H9 (cell line): ENCODE results near the gene MRPS34. TPM values are rescaled to one million over a fixed set of nuclear protein-coding genes. Genes with fewer than 3 reads are reported as not detected.

Experiments
- DNase-seq: peaks from one replicate; pipeline ENCODE4 v3.0.0-alpha.2; 2017
- H2AFZ ChIP-seq: one replicate; pipeline ENCODE4 v1.6.1; 2013; ENCODE audit warnings: mild to moderate bottlenecking, low read length, control low read depth, moderate library complexity
- H2AK5ac ChIP-seq: 2 replicates; pipeline ENCODE4 v1.6.1; 2013; ENCODE audit warnings: low read length, control low read depth, mixed read lengths; ENCODE audit not compliant: insufficient read length
- H2BK120ac ChIP-seq: one replicate; pipeline ENCODE4 v1.6.1; 2013; ENCODE audit warnings: low read depth, mild to moderate bottlenecking, low read length, control low read depth, inconsistent platforms; ENCODE audit not compliant: poor library complexity, severe bottlenecking
- H2BK12ac ChIP-seq: 2 replicates; pipeline ENCODE4 v1.6.1; 2013; ENCODE audit warnings: low read length, control low read depth, mixed read lengths, low read depth; ENCODE audit not compliant: insufficient read length
- H2BK15ac ChIP-seq: 2 replicates; pipeline ENCODE4 v1.6.1; 2013; ENCODE audit warnings: low read depth, low read length, control low read depth
- H2BK20ac ChIP-seq: one replicate; pipeline ENCODE4 v1.6.1; 2013; ENCODE audit warnings: low read depth, mild to moderate bottlenecking, low read length, control low read depth, inconsistent platforms; ENCODE audit not compliant: poor library complexity, severe bottlenecking
- H2BK5ac ChIP-seq: 2 replicates; pipeline ENCODE4 v1.6.1; 2013; ENCODE audit warnings: low read length, control low read depth, mixed read lengths; ENCODE audit not compliant: insufficient read length
- H3K14ac ChIP-seq: 2 replicates; pipeline ENCODE4 v1.6.1; 2013; ENCODE audit warnings: low read length, control low read depth; ENCODE audit not compliant: insufficient read depth
- H3K18ac ChIP-seq: 2 replicates; pipeline ENCODE4 v1.6.1; 2013; ENCODE audit warnings: low read depth, mild to moderate bottlenecking, mixed read lengths, low read length, control low read depth; ENCODE audit not compliant: insufficient read length
- H3K23ac ChIP-seq: 2 replicates; pipeline ENCODE4 v1.6.1; 2013; ENCODE audit warnings: low read length, control low read depth, mixed read lengths, low read depth; ENCODE audit not compliant: insufficient read length
- H3K23me2 ChIP-seq: 2 replicates; pipeline ENCODE4 v1.6.1; 2013; ENCODE audit warnings: low read depth, mild to moderate bottlenecking, mixed read lengths, low read length, control low read depth; ENCODE audit not compliant: insufficient read length, poor library complexity, severe bottlenecking
- H3K27ac ChIP-seq: 2 replicates; pipeline ENCODE4 v1.5.1; 2013; ENCODE audit warnings: low read length, control low read depth, mixed read lengths, low read depth; ENCODE audit not compliant: insufficient read length
- H3K27me3 ChIP-seq: 2 replicates; pipeline ENCODE4 v1.6.1; 2013; ENCODE audit warnings: low read length, control low read depth, inconsistent platforms; ENCODE audit not compliant: insufficient read depth
- H3K4ac ChIP-seq: 2 replicates; pipeline ENCODE4 v1.6.1; 2013; ENCODE audit warnings: low read depth, mild to moderate bottlenecking, control low read depth, inconsistent platforms, low read length, moderate library complexity
- H3K4me1 ChIP-seq: 2 replicates; pipeline ENCODE4 v1.6.1; 2013; ENCODE audit warnings: low read length, control low read depth, inconsistent platforms; ENCODE audit not compliant: insufficient read depth
- H3K4me2 ChIP-seq: 2 replicates; pipeline ENCODE4 v1.6.1; 2013; ENCODE audit warnings: low read length, control low read depth, mixed read lengths; ENCODE audit not compliant: insufficient read length, insufficient read depth
- H3K56ac ChIP-seq: 2 replicates; pipeline ENCODE4 v1.6.1; 2013; ENCODE audit warnings: low read depth, mild to moderate bottlenecking, mixed read lengths, low read length, control low read depth; ENCODE audit not compliant: insufficient read length
- H3K79me1 ChIP-seq: 2 replicates; pipeline ENCODE4 v1.6.1; 2013; ENCODE audit warnings: low read depth, mild to moderate bottlenecking, moderate library complexity, low read length, control low read depth, inconsistent platforms; ENCODE audit not compliant: insufficient read depth, poor library complexity, severe bottlenecking
- H3K79me2 ChIP-seq: 2 replicates; pipeline ENCODE4 v1.6.1; 2013; ENCODE audit warnings: low read length, control low read depth, inconsistent platforms; ENCODE audit not compliant: insufficient read depth
- H3K9ac ChIP-seq: 2 replicates; pipeline ENCODE4 v1.6.1; 2013; ENCODE audit warnings: low read length, control low read depth, mixed read lengths; ENCODE audit not compliant: insufficient read length; ENCODE audit errors: extremely low read depth
- H3K9me3 ChIP-seq: one replicate; pipeline ENCODE4 v1.6.1; 2013; ENCODE audit warnings: low read depth, low read length, inconsistent platforms; ENCODE audit not compliant: control insufficient read depth
- H3T11ph ChIP-seq: one replicate; pipeline ENCODE4 v1.6.1; 2013; ENCODE audit warnings: mild to moderate bottlenecking, low read length, control low read depth, inconsistent platforms
- H4K20me1 ChIP-seq: one replicate; pipeline ENCODE4 v1.6.1; 2013; ENCODE audit not compliant: control insufficient read depth, insufficient read length, insufficient read depth
- H4K5ac ChIP-seq: 2 replicates; pipeline ENCODE4 v1.6.1; 2013; ENCODE audit warnings: low read depth, mild to moderate bottlenecking, mixed read lengths, low read length, control low read depth; ENCODE audit not compliant: insufficient read length
- H4K8ac ChIP-seq: replicated peaks from 2 replicates; pipeline ENCODE4 v1.6.1; 2013; ENCODE audit warnings: low read length, control low read depth, mixed read lengths, low read depth; ENCODE audit not compliant: insufficient read length
- H4K91ac ChIP-seq: 2 replicates; pipeline ENCODE4 v1.6.1; 2013; ENCODE audit warnings: low read depth, mild to moderate bottlenecking, moderate library complexity, mixed read lengths, low read length, control low read depth; ENCODE audit not compliant: insufficient read length
- H3K27ac Mint-ChIP-seq, 3 experiments: 2 replicates in 2 of 3; 3 replicates in 1 of 3; pipeline ENCODE4 v1.8.0; 2020 to 2021; ENCODE audit warnings: mixed read lengths in 3 of 3, mild to moderate bottlenecking in 1 of 3, moderate library complexity in 1 of 3
- H3K27me3 Mint-ChIP-seq: 2 replicates; pipeline ENCODE4 v1.8.0; 2021; ENCODE audit warnings: low read depth, mild to moderate bottlenecking, moderate library complexity, mixed read lengths
- H3K36me3 Mint-ChIP-seq, 3 experiments: 2 replicates in 2 of 3; 3 replicates in 1 of 3; pipeline ENCODE4 v1.8.0; 2020 to 2021; ENCODE audit warnings: low read depth in 3 of 3, mixed read lengths in 3 of 3; ENCODE audit not compliant: insufficient read depth in 1 of 3
- H3K4me1 Mint-ChIP-seq, 2 experiments: 2 replicates each; pipeline ENCODE4 v1.8.0; 2020; ENCODE audit warnings: mixed read lengths in 2 of 2
- H3K4me3 Mint-ChIP-seq, 2 experiments: 2 replicates in 1 of 2; 3 replicates in 1 of 2; pipeline ENCODE4 v1.8.0; 2020 to 2021; ENCODE audit warnings: mild to moderate bottlenecking in 2 of 2, mixed read lengths in 2 of 2, moderate library complexity in 1 of 2
- H3K9me3 Mint-ChIP-seq, 2 experiments: 2 replicates in 1 of 2; 3 replicates in 1 of 2; pipeline ENCODE4 v1.8.0; 2020; ENCODE audit warnings: mild to moderate bottlenecking in 2 of 2, mixed read lengths in 2 of 2, moderate library complexity in 1 of 2
- CTCF ChIP-seq: fragments of 200-600 bp; sonication (generic); conservative IDR thresholded peaks from 3 replicates; pipeline ENCODE4 v1.8.0; 2021; ENCODE audit warnings: antibody characterized with exemption, mild to moderate bottlenecking
- WGBS: extraction: QIAGEN DNeasy Blood & Tissue Kit; methylation state at CpG from one replicate; pipeline ENCODE4 v1.1.7; 2013; ENCODE audit warnings: missing lambda C conversion rate, low lambda C conversion rate, mixed read lengths; ENCODE audit not compliant: insufficient read length; ENCODE audit errors: extremely low coverage; 5-methylcytosine and 5-hydroxymethylcytosine counted together
- total RNA-seq: library from RNA; stranded (reverse); gene quantifications from 2 replicates; pipeline ENCODE4 v1.2.1, GENCODE V29; 2021

The MRPS34 gene
- total RNA-seq, 1 experiment from 2014 or later = 205 TPM

GRCh38 chr16:1817276-1817589 is 44.3 kb upstream of the MRPS34 start:
- Histone ChIP-seq H2BK15ac (no peak overlapping the region), H3K18ac (no peak overlapping the region), H3K79me1 (no peaks in the 10 kb centered on the region), H3K4me1 (no peaks in the 10 kb centered on the region), H2BK5ac (no peak overlapping the region), H3K23me2 (no peaks in the 10 kb centered on the region), H3K14ac (no peak overlapping the region), H3K79me2 (no peaks in the 10 kb centered on the region), H3T11ph (no peak overlapping the region), H3K27ac (no peak overlapping the region), H3K23ac (no peak overlapping the region), H4K8ac (no peak overlapping the region), H4K5ac (no peak overlapping the region), H3K9ac (no peak overlapping the region), H3K9me3 (no peaks in the 10 kb centered on the region), H2AFZ (no peak overlapping the region), H3K4me2 (no peak overlapping the region), H2BK20ac (no peak overlapping the region), H3K56ac (no peak overlapping the region), H4K20me1 (no peaks in the 10 kb centered on the region), H2AK5ac (no peak overlapping the region), H2BK120ac (no peak overlapping the region), H3K27me3 (no peaks in the 10 kb centered on the region), H2BK12ac (no peak overlapping the region), H3K4ac (no peak overlapping the region), H4K91ac (no peak overlapping the region)
- 0 out of 7 replicates have a peak overlapping the region, but pooled peaks of 1 of the 3 experiments have one; percentile 40 for H3K27ac Mint-ChIP-seq
- no peaks in the 10 kb centered on the region; the same call in 1 of the 2 replicates for H3K27me3 Mint-ChIP-seq
- H3K4me3 Mint-ChIP-seq = no peak overlapping the region; a peak in 1 of 5 replicates
- no peak for DNase-seq
- no CpG with 5 or more reads among the region's 9 CpGs for WGBS
- peaks cover 4 to 17% (median 16%) of the 10 kb centered on the region in 3 experiments; a peak in 6 of 7 replicates for H3K36me3 Mint-ChIP-seq
- TF ChIP-seq CTCF = no peak
- H3K9me3 Mint-ChIP-seq = no peaks in the 10 kb centered on the region
- H3K4me1 Mint-ChIP-seq = peaks cover 0 to 3% of the 10 kb centered on the region in 2 experiments; a peak in 2 of 4 replicates
